IPS-18a (cell line): Measurements from ENCODE around the gene CAVIN1.
"Not testable (repeated sequence)": the region's sequence is repeated elsewhere in the genome, so short reads cannot be mapped to it uniquely, and the experiment has no call there.

Experiments
- H3K27ac ChIP-seq: one replicate; pipeline ENCODE4 v1.5.1; 2013; ENCODE audit warnings: low read length
- H3K27me3 ChIP-seq: one replicate; pipeline ENCODE4 v1.6.1; 2013; ENCODE audit warnings: mild to moderate bottlenecking, low read length; ENCODE audit not compliant: control insufficient read depth, insufficient read depth
- H3K36me3 ChIP-seq: one replicate; pipeline ENCODE4 v1.6.1; 2013; ENCODE audit warnings: low read depth, low read length; ENCODE audit not compliant: control insufficient read depth
- H3K4me1 ChIP-seq: one replicate; pipeline ENCODE4 v1.6.1; 2013; ENCODE audit warnings: low read depth, low read length; ENCODE audit not compliant: control insufficient read depth
- H3K4me3 ChIP-seq: one replicate; pipeline ENCODE4 v1.5.1; 2013; ENCODE audit warnings: low read length
- H3K9ac ChIP-seq: one replicate; pipeline ENCODE4 v1.6.1; 2013; ENCODE audit warnings: mild to moderate bottlenecking, low read length, moderate library complexity
- H3K9me3 ChIP-seq: one replicate; pipeline ENCODE4 v1.6.1; 2013; ENCODE audit warnings: low read depth, low read length; ENCODE audit not compliant: control insufficient read depth

CAVIN1 gene

DNA sequence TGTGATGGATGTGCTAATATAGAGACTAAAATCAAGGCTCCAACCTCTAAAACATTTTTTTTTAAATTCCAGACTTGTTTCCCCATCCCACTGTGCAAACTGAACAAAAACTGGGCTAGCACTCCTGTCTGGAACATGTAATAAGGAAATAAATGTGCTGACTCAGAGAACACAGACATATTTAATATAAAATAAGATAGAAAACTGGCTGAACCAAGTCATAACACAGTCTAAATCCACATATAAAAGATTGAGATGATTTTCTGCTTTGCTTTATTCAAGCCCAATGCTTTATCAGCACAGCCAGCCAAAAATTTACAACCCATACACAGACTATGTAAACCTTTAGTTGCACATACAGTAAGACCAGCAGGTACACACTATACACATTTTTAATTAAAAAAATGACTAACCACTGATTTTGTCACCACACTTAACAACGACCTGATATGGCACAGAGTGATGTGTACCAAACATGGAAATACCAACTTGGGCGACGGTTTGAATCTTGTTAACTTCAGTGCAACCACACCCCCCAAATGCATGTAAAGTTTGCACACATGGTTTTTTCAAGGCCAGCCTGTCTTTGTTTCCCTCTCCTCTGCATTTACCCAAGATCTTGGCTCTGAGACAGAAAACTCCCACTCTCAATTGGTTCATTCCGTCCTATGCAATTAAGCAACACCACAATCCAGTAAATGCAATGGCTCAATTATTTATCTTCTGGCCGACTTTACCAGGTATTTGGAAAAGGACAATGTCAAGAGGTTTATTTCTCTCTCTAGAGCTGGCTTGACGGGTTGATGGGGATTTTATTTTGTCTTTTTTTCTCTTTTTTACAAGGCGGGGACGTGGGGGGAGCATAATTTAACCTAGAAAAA lies 36.0 kb downstream of the CAVIN1 start:
- H3K9ac ChIP-seq, result peak overlapping the region; percentile 77
- peak overlapping the region; percentile 88 for H3K4me3 ChIP-seq
- H3K27me3 ChIP-seq, result no peaks in the 10 kb centered on the region
- peaks cover 5% of the 10 kb centered on the region for H3K36me3 ChIP-seq
- no peaks in the 10 kb centered on the region for H3K9me3 ChIP-seq
- peaks cover 14% of the 10 kb centered on the region for H3K4me1 ChIP-seq
- H3K27ac ChIP-seq, result no peak overlapping the region

GRCh38 chr17:42381898-42382297 lies 41.2 kb downstream of the CAVIN1 start:
- Histone ChIP-seq H3K4me1 (peaks cover 14% of the 10 kb centered on the region), H3K36me3 (peaks cover 5% of the 10 kb centered on the region), H3K9me3 (no peaks in the 10 kb centered on the region), H3K4me3 (no peak overlapping the region), H3K9ac (no peak overlapping the region), H3K27me3 (no peaks in the 10 kb centered on the region), H3K27ac (no peak overlapping the region)

GRCh38 chr17:42380935-42381334 lies 42.1 kb downstream of the CAVIN1 start:
- H3K36me3 ChIP-seq, result peaks cover 5% of the 10 kb centered on the region
- H3K4me3 ChIP-seq, result no peak overlapping the region
- no peak overlapping the region for H3K27ac ChIP-seq
- peaks cover 14% of the 10 kb centered on the region for H3K4me1 ChIP-seq
- H3K27me3 ChIP-seq, result no peaks in the 10 kb centered on the region
- H3K9ac ChIP-seq, result no peak overlapping the region
- H3K9me3 ChIP-seq, result no peaks in the 10 kb centered on the region

DNA sequence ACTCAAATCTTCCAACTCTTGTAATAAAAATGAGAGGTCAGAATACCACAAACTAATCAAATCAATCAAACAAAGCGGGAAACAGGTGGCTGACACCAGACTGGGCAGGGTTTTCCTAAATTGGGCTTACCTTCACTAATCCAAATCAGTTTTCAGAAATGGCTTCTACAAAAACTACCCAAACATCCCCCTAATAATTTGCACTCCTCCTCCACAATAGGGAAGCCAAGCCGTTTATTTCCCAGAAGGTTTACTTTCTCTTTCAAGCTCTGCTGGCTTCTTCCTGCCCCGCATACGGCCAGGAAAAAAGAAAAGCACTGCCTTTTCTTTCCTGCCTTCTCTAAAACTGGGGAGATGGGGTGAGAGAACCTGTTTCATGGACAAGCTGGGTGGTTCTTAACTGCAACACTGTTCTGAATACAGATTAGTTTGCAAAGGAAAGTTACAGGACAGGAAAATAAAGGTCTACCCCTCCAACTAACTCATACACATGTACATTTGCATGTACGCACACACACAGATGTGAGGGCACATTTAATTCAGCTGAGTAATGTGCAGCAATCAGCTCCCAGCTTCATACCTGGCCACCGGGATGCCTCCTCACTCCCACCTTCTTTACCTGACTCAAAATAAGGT lies 44.0 kb downstream of the CAVIN1 start:
- Histone ChIP-seq H3K9me3 (no peaks in the 10 kb centered on the region), H3K36me3 (peaks cover 5% of the 10 kb centered on the region), H3K4me3 (no peak overlapping the region), H3K4me1 (peaks cover 14% of the 10 kb centered on the region), H3K27ac (no peak overlapping the region), H3K9ac (peak overlapping the region; percentile 0), H3K27me3 (no peaks in the 10 kb centered on the region)

DNA sequence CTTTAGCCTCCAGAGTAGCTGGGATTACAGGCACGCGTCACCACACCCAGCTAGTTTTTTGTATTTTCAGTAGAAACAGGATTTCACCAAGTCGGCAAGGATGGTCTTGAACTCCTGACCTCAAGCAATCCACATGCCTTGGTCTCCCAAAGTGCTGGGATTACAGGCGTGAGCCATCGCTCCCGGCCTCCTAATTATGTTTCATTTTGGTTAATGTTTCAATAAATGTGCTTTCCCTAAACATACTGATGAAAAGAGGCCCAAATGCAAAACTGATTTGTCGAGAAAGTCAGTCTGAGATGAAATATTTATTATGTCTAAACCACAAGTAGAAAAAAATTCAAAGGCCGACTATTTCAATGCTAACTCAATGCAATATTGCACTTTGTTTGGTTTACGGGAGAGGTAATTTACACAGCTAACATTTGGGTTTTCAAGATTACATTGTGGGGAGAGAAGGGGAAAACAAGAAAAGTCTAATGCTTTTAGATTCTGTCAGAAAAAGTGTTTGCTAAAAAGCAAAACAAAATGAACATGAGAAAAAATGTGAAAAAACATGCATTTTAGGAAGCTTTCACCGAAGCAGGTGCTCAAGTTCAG lies 44.6 kb downstream of the CAVIN1 start:
- Histone ChIP-seq H3K4me3 (no peak overlapping the region), H3K36me3 (peaks cover 2% of the 10 kb centered on the region), H3K9ac (peak overlapping the region; percentile 0), H3K9me3 (no peaks in the 10 kb centered on the region), H3K27me3 (no peaks in the 10 kb centered on the region), H3K4me1 (peaks cover 14% of the 10 kb centered on the region), H3K27ac (no peak overlapping the region)

GRCh38 chr17:42373896-42374295 lies 49.2 kb downstream of the CAVIN1 start:
- no peak overlapping the region for H3K27ac ChIP-seq
- H3K36me3 ChIP-seq, result no peaks in the 10 kb centered on the region
- H3K4me3 ChIP-seq, result no peak overlapping the region
- no peak overlapping the region for H3K9ac ChIP-seq
- H3K4me1 ChIP-seq, result peaks cover 3% of the 10 kb centered on the region
- H3K27me3 ChIP-seq, result no peaks in the 10 kb centered on the region
- H3K9me3 ChIP-seq, result no peaks in the 10 kb centered on the region

GRCh38 chr17:42372142-42372541 lies 50.9 kb downstream of the CAVIN1 start:
- H3K27me3 ChIP-seq, result no peaks in the 10 kb centered on the region
- no peak overlapping the region for H3K4me3 ChIP-seq
- H3K9ac ChIP-seq, result no peak overlapping the region
- peaks cover 3% of the 10 kb centered on the region for H3K4me1 ChIP-seq
- H3K27ac ChIP-seq, result no peak overlapping the region
- H3K9me3 ChIP-seq, result no peaks in the 10 kb centered on the region
- H3K36me3 ChIP-seq, result no peaks in the 10 kb centered on the region

DNA sequence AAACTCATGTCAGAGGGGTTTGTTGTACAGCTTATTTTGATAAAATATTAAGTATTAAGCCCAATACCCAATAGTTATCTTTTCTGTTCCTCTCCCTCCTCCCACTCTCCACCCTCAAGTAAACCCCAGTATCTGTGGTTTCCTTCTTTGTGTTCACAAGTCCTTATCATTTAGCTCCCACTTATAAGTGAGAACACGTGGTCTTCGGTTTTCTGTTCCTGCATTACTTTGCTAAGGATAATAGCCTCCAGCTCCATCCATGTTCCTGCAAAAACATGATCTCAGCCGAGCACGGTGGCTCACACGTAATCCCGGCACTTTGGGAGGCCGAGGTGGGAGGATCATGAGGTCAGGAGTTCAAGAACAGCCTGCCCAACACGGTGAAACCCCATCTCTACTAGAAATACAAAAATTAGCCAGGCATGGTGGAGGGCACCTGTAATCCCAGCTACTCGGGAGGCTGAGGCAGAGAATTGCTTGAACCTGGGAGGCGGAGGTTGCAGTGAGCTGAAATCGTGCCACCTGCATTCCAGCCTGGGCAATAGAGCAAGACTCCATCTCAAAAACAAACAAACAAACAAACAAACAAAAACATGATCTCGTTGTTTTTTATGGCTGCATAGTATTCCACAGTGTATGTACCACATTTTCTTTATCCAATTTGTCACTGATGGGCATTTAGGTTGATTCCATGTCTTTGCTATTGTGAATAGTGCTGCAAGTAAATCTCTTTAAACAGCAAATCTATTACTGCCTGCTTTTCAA lies 54.1 kb downstream of the CAVIN1 start:
- not testable (repeated sequence) for H3K36me3 ChIP-seq, H3K9ac ChIP-seq, H3K27ac ChIP-seq, H3K9me3 ChIP-seq, H3K4me3 ChIP-seq, H3K4me1 ChIP-seq, H3K27me3 ChIP-seq

GRCh38 chr17:42368310-42368709 lies 54.7 kb downstream of the CAVIN1 start:
- H3K9ac ChIP-seq, H3K4me3 ChIP-seq, H3K27ac ChIP-seq, H3K36me3 ChIP-seq, H3K4me1 ChIP-seq, H3K27me3 ChIP-seq, H3K9me3 ChIP-seq: not testable (repeated sequence)

DNA sequence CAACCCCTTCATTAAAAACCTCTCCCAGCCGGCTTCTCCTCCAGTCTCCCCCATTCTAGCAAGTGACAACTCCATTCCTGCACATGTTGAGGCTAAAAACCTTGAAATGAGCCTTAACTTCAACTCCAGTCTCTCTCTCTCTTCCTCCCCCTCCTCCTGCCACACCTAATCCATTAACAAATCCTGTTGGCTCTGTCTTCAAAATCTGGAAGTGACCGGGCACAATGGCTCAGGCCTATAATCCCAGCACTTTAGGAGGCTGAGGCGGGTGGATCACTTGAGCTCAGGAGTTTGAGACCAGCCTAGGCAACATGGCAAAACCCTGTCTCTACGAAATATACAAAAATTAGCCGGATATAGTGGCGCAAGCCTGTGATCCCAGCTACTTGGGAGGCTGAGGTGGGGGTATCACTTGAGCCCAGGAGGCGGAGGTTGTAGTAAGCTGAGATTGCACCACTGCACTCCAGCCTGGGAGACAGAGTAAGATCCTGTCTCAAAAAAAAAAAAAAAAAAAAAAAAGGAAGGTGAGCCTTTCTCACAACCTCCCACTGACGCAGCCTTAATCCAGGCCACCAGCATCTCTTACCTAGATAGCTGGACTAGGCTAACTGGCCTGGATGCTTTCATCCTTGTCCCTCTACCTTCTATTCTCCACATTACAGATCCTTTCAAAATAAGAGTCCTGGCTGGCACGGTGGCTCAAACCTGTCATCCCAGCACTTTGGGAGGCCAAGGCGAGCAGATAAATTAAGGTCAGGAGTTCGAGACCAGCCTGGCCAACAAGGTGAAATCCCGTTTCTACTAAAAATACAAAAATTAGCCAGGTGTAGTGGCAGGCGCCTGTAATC lies 56.7 kb downstream of the CAVIN1 start:
- not testable (repeated sequence) for H3K4me3 ChIP-seq, H3K36me3 ChIP-seq, H3K27me3 ChIP-seq, H3K9me3 ChIP-seq, H3K27ac ChIP-seq, H3K9ac ChIP-seq
- H3K4me1 ChIP-seq, result peaks cover 19% of the 10 kb centered on the region

DNA sequence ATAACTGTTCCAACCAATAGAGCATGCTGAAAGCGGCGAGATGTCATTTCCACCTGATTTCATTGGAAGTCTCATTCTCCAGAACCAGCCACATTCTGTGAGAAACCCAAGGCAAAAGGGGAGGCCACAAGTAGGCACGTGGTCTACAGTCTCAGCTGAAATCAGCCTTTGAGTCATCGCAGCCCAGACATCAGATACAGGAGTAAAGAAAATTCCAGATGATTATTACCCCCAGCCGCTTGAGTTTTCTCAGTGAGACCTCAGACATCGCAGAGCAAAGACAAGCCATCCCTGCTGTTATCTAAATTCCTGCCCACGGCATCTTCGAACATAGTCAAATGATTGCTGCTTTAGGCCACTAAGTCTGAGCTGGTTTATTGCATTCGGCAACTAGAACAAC lies 57.9 kb downstream of the CAVIN1 start:
- H3K36me3 ChIP-seq, result no peaks in the 10 kb centered on the region
- H3K4me1 ChIP-seq, result peaks cover 19% of the 10 kb centered on the region
- H3K9me3 ChIP-seq, result no peaks in the 10 kb centered on the region
- H3K27me3 ChIP-seq, result no peaks in the 10 kb centered on the region
- H3K9ac ChIP-seq, result no peak overlapping the region
- no peak overlapping the region for H3K4me3 ChIP-seq
- no peak overlapping the region for H3K27ac ChIP-seq
